Testis (tissue), 3 donors: ENCODE data around the gene PPP1R37. TPM values are rescaled to one million over a fixed set of nuclear protein-coding genes. Genes with fewer than 3 reads are reported as not detected.

Experiments
- DNase-seq: peaks from one replicate; pipeline ENCODE4 v3.0.0-alpha.2; 2019
- H3K27ac ChIP-seq, 2 donors: fragments of 200-600 bp; sonication (generic); one replicate each; pipeline ENCODE4 v1.5.1; 2019
- H3K27me3 ChIP-seq: fragments of 200-600 bp; sonication (generic); one replicate; pipeline ENCODE4 v1.5.1; 2019
- H3K36me3 ChIP-seq: fragments of 200-600 bp; sonication (generic); one replicate; pipeline ENCODE4 v1.5.1; 2017; ENCODE audit warnings: low read depth; ENCODE audit errors: missing control alignments
- H3K4me1 ChIP-seq: fragments of 200-600 bp; sonication (generic); one replicate; pipeline ENCODE4 v1.5.1; 2019
- H3K4me3 ChIP-seq, 2 donors: fragments of 200-600 bp; sonication (generic); one replicate each; pipeline ENCODE4 v1.5.1; 2017 to 2019
- H3K9me3 ChIP-seq: fragments of 200-600 bp; sonication (generic); one replicate; pipeline ENCODE4 v1.5.1; 2017
- CTCF ChIP-seq, 3 experiments: fragments of 450-650 bp in 2 of 3; fragments of 200-600 bp in 1 of 3; sonication (generic) in 1 of 3; IDR thresholded peaks; one replicate each; pipeline ENCODE4 v1.5.1; 2016 to 2019; ENCODE audit warnings: antibody characterized with exemption in 3 of 3, mild to moderate bottlenecking in 2 of 3, moderate library complexity in 1 of 3
- POLR2A ChIP-seq: fragments of 450-650 bp; IDR thresholded peaks from one replicate; pipeline ENCODE4 v1.6.1; 2017; ENCODE audit warnings: antibody characterized with exemption, mild to moderate bottlenecking, moderate library complexity
- WGBS, 2 donors: methylation state at CpG; one replicate each; pipeline ENCODE4 v1.1.5; 2018; 5-methylcytosine and 5-hydroxymethylcytosine counted together
- intact Hi-C: fragments of 100-400 bp; cut with DNase I; formaldehyde crosslinking; loops from one replicate; pipeline ENCODE4 v1.15.1; 2023; ENCODE audit warnings: low total_unique reads
- polyA plus RNA-seq: library from polyadenylated mRNA; stranded (reverse); fragments of 350-450 nt; fragmentation: Illumina TruSeq; extraction: RNeasy Lipid Tissue Mini Kit (QIAGEN cat#74804); gene quantifications from one replicate; pipeline ENCODE4 v1.2.3, GENCODE V29; 2014; ENCODE audit warnings: low read depth, low replicate concordance; ENCODE audit not compliant: insufficient read depth
- total RNA-seq, 2 donors: library from RNA; depleted of rRNA; stranded (reverse); fragments of >200 nt; gene quantifications; one replicate each; pipeline ENCODE4 v1.2.3, GENCODE V29; 2016

Gene PPP1R37
- total and polyA plus RNA-seq, 3 donors from 2014 or later, result 28.5 to 83.0 (median 82.5) TPM

GRCh38 chr19:45179892-45180370, 87.0 kb downstream of the PPP1R37 start:
- H3K36me3 ChIP-seq, result no peaks in the 10 kb centered on the region
- DNase-seq, result peak; percentile 45
- H3K4me3 ChIP-seq, result peak overlapping the region; percentile 67 to 83
- no peaks in the 10 kb centered on the region for H3K9me3 ChIP-seq
- TF ChIP-seq POLR2A, result no peak
- no peak for TF ChIP-seq CTCF (IDR thresholded peaks at IDR 0.05)
- 24% methylated on average over 7 to 9 of the region's 9 CpGs for WGBS, 2 donors
- intact Hi-C loops, result no loop called here
- peaks cover 22% of the 10 kb centered on the region for H3K4me1 ChIP-seq
- H3K27me3 ChIP-seq, result no peaks in the 10 kb centered on the region
- peak overlapping the region; percentile 90 to 91 for H3K27ac ChIP-seq

DNA sequence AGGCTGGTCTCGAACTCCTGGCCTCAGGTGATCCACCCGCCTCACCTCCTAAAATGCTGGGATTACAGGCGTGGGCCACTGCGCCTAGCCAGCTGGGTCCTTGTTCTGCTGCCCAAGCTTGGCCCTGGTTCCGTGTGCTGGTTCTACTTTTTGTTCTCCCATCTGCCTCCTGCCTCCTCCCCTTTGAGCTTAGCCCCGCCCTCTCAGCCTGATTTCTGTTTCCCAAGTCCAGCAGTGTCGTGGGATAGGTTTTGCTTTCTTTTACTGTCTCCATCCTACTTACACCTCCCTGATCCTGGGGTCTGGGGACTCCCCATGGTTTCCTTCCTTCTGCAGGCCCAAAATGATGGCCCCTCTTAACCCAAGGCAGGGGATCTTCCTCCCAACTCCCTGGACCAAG, 88.0 kb downstream of the PPP1R37 start:
- WGBS, 2 donors, result 57 to 83% methylated on average over 7 of the region's 7 CpGs
- no peaks in the 10 kb centered on the region for H3K27me3 ChIP-seq
- DNase-seq, result no peak
- no peaks in the 10 kb centered on the region for H3K36me3 ChIP-seq
- peak overlapping the region in 1 of 2 donors; percentile 91 for H3K27ac ChIP-seq
- H3K4me3 ChIP-seq, result no peak overlapping the region
- H3K9me3 ChIP-seq, result no peaks in the 10 kb centered on the region
- intact Hi-C loops, result no loop called here
- TF ChIP-seq POLR2A (no peak), CTCF (IDR thresholded peaks at IDR 0.05) (no peak)
- H3K4me1 ChIP-seq, result peaks cover 22% of the 10 kb centered on the region

DNA sequence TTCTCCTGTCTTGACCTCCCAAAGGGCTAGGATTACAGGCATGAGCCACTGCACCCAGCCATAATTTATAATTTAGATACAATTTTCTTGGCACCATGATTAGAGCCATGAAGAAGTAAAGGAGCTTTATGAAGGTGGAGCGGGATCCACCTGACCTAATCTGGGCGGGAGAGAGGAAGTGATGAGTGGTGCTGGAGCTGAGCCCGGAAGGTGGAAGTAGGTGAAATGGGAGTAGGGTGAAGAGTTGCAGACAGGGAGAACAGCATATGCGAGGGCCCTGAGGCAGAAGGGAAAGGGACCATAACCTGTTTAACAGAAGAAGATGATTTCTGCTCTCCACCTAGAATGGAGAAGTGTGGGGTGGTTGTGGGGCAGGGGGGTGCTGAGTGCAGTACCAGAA, 89.8 kb downstream of the PPP1R37 start:
- Histone ChIP-seq H3K4me3 (no peak overlapping the region), H3K27me3 (no peaks in the 10 kb centered on the region), H3K27ac (no peak overlapping the region), H3K36me3 (no peaks in the 10 kb centered on the region), H3K4me1 (peaks cover 21% of the 10 kb centered on the region), H3K9me3 (no peaks in the 10 kb centered on the region)
- DNase-seq, result no peak
- intact Hi-C loops, result no loop called here
- whole genome bisulfite sequencing, 2 donors, result 84 to 92% methylated on average over 4 of the region's 4 CpGs
- TF ChIP-seq POLR2A, result no peak
- no peak for TF ChIP-seq CTCF (IDR thresholded peaks at IDR 0.05)

DNA sequence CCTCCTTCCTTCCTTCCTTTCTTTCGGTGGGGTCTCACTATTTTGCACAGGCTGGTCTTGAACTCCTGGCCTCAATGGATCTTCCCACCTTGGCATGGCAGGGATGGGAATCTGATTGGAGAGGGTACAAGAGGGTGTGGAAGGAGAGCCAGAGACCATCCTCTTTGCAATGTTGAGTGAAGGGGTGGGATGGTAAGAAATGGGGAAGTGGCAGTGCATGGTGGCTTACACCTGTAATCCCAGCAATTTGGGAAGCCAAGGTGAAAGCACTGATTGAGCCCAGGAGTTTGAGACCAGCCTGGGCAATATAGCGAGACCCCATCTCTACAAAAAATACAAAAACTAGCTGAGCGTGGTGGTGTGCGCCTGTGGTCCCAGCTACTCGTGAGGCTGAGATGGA, 91.1 kb downstream of the PPP1R37 start:
- Histone ChIP-seq H3K27me3 (no peaks in the 10 kb centered on the region), H3K4me1 (peaks cover 21% of the 10 kb centered on the region), H3K4me3 (no peak overlapping the region), H3K36me3 (no peaks in the 10 kb centered on the region), H3K27ac (no peak overlapping the region), H3K9me3 (no peaks in the 10 kb centered on the region)
- intact Hi-C loops, result no loop called here
- TF ChIP-seq POLR2A, result no peak
- TF ChIP-seq CTCF (IDR thresholded peaks at IDR 0.05), result no peak
- 91 to 98% methylated on average over 5 of the region's 5 CpGs for WGBS, 2 donors
- no peak for DNase-seq
